ENCODE results near the gene PSME3.

DNA sequence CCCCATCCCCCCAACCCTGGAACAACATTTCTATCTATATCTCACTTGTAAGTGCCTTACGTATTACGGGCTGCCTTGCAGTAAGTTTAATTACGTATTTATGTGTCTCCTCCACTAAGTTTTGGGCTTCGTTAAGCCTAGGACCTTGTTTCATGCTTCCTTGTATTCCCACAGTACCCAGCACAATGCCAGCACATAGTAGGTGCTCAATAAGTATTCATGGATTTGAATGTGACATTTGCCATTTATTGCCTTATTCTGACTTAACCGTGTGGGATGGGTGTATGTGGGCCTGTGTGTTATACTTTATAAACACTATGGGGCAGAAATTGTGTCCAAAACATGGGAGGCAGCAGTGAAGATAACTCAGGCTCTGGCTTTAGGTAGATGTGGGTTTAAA, 40.7 kb upstream of the PSME3 start:
- TF ChIP-seq ZNF324 (tag by site-specific recombination; IDR thresholded peaks at IDR 0.05) (no peak), GLIS2 (tag by site-specific recombination; IDR thresholded peaks at IDR 0.05) (no peak), ZEB2 (tag by site-specific recombination; IDR thresholded peaks at IDR 0.05) (no peak)
- TF ChIP-seq, protein P1, sequence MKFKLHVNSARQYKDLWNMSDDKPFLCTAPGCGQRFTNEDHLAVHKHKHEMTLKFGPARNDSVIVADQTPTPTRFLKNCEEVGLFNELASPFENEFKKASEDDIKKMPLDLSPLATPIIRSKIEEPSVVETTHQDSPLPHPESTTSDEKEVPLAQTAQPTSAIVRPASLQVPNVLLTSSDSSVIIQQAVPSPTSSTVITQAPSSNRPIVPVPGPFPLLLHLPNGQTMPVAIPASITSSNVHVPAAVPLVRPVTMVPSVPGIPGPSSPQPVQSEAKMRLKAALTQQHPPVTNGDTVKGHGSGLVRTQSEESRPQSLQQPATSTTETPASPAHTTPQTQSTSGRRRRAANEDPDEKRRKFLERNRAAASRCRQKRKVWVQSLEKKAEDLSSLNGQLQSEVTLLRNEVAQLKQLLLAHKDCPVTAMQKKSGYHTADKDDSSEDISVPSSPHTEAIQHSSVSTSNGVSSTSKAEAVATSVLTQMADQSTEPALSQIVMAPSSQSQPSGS (tag by site-specific recombination; IDR thresholded peaks at IDR 0.05; ENCODE audit: low read depth): no peak
- TF ChIP-seq, protein P2, sequence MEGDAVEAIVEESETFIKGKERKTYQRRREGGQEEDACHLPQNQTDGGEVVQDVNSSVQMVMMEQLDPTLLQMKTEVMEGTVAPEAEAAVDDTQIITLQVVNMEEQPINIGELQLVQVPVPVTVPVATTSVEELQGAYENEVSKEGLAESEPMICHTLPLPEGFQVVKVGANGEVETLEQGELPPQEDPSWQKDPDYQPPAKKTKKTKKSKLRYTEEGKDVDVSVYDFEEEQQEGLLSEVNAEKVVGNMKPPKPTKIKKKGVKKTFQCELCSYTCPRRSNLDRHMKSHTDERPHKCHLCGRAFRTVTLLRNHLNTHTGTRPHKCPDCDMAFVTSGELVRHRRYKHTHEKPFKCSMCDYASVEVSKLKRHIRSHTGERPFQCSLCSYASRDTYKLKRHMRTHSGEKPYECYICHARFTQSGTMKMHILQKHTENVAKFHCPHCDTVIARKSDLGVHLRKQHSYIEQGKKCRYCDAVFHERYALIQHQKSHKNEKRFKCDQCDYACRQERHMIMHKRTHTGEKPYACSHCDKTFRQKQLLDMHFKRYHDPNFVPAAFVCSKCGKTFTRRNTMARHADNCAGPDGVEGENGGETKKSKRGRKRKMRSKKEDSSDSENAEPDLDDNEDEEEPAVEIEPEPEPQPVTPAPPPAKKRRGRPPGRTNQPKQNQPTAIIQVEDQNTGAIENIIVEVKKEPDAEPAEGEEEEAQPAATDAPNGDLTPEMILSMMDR (tag by site-specific recombination; IDR thresholded peaks at IDR 0.05): no peak
